ENCODE results near the gene GRIK4. TPM values are rescaled to one million over a fixed set of nuclear protein-coding genes. Genes with fewer than 3 reads are reported as not detected.

The GRIK4 gene
- polyA plus RNA-seq, 1 of the 3 experiments (the other 2 are of a cell fraction): 0.03 TPM

DNA sequence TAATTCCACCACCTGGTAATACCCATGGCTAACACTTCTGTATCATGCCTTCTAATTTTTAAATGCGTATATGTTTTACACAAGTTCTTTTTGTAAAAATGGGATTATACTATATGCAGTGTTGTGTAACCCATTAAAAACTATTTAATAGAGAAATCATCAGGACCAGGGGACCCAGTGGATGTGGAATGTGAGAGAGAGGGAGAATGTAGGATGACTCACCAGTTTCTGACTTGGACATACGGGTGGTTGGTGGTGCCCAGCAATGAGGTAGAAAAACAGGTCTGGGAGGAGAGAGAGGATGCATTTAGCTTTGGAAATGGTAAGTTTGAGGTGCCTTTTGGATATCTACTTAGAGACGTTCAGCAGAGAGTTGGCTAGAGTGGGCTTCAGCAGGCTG, 400.4 kb downstream of the GRIK4 start:
- H3K9me2 ChIP-seq: no peaks in the 10 kb centered on the region
- no peaks in the 10 kb centered on the region for H3F3A ChIP-seq (replicated peaks; ENCODE audit: insufficient read depth)
- no peak for DNase-seq
- no peak overlapping the region for H3K27ac ChIP-seq (ENCODE audit: low read depth in 2 of 2, low read length in 1 of 2)
- no peaks in the 10 kb centered on the region for H4K20me1 ChIP-seq (ENCODE audit: insufficient read depth)
- no peak overlapping the region for H3K4me2 ChIP-seq
- H2AFZ ChIP-seq (ENCODE audit: low read depth): no peak overlapping the region
- TF ChIP-seq EZH2phosphoT487 (IDR thresholded peaks at IDR 0.05; ENCODE audit: borderline replicate concordance, low read depth): no peak
- no peak for TF ChIP-seq IRF3 (IDR thresholded peaks at IDR 0.05; ENCODE audit: low read depth, low read length)
- no peak for TF ChIP-seq TCF12 (IDR thresholded peaks at IDR 0.05)
- no peak for TF ChIP-seq NRF1 (IDR thresholded peaks at IDR 0.05; ENCODE audit: low read depth, low read length)
- no peak for TF ChIP-seq RAD21 (IDR thresholded peaks at IDR 0.05; ENCODE audit: low read length)
- no peak for TF ChIP-seq RCOR1 (IDR thresholded peaks at IDR 0.05; ENCODE audit: low read length)
- TF ChIP-seq PBX3 (IDR thresholded peaks at IDR 0.05): no peak
- TF ChIP-seq MEF2A (IDR thresholded peaks at IDR 0.05; ENCODE audit: borderline replicate concordance, low read depth): no peak
- no peak for TF ChIP-seq GABPA (IDR thresholded peaks at IDR 0.05; ENCODE audit: low read depth)
- TF ChIP-seq TAF1 (IDR thresholded peaks at IDR 0.05; ENCODE audit: borderline replicate concordance, low read depth, low read length): no peak
- TF ChIP-seq GATA2 (CRISPR knock-in tag; IDR thresholded peaks at IDR 0.05): no peak
- TF ChIP-seq RFX5 (IDR thresholded peaks at IDR 0.05; ENCODE audit: low read length): no peak
- TF ChIP-seq RXRA (IDR thresholded peaks at IDR 0.05; ENCODE audit: borderline replicate concordance, low read depth): no peak
- no peak for TF ChIP-seq USF2 (IDR thresholded peaks at IDR 0.05; ENCODE audit: borderline replicate concordance, low read depth, low read length)
- TF ChIP-seq NFIC (IDR thresholded peaks at IDR 0.05; ENCODE audit: borderline replicate concordance): no peak
- no peak for TF ChIP-seq ZBTB33 (IDR thresholded peaks at IDR 0.05; ENCODE audit: borderline replicate concordance, low read depth)
- TF ChIP-seq SMC3 (IDR thresholded peaks at IDR 0.05; ENCODE audit: low read depth, low read length): no peak
- no peaks in the 10 kb centered on the region for H3K27me3 ChIP-seq (ENCODE audit: insufficient read depth)
- no peaks in the 10 kb centered on the region for H3K36me3 ChIP-seq (replicated peaks in 1 of 2; ENCODE audit: control insufficient read depth in 1 of 2, insufficient read depth in 2 of 2, low read length in 1 of 2)
- H3K79me2 ChIP-seq (ENCODE audit: insufficient read depth): no peaks in the 10 kb centered on the region
- H3K9me3 ChIP-seq: no peaks in the 10 kb centered on the region
- no peaks in the 10 kb centered on the region; a peak in 1 of 4 replicates for H3K4me1 ChIP-seq (ENCODE audit: control insufficient read depth in 1 of 2, insufficient read depth in 2 of 2, low read depth in 1 of 2, low read length in 1 of 2)
- POLR2A ChIA-PET: no interaction called here
- H3K4me3 ChIP-seq (ENCODE audit: low read depth in 2 of 2, low read length in 1 of 2): no peak overlapping the region
- CTCF ChIA-PET: interaction anchor here (0.6 to 3.4 kb wide), 10 partner anchors 14 to 283 kb away, joined by 3 to 30 read pairs (median 4); no protein-coding TSS in a partner anchor
- no peak overlapping the region for H3K9ac ChIP-seq
- WGBS (ENCODE audit: low lambda C conversion rate): 64% methylated on average over 3 of the region's 3 CpGs

Measured in SK-N-SH (cell line).